Heart left ventricle (tissue), 16 donors: ENCODE measurements around the gene HTD2. TPM values are rescaled to one million over a fixed set of nuclear protein-coding genes. Genes with fewer than 3 reads are reported as not detected.
"Not testable (repeated sequence)": the region's sequence is repeated elsewhere in the genome, so short reads cannot be mapped to it uniquely, and the experiment has no call there.

Experiments used
- ATAC-seq, 4 donors: fragments of 200-7000 bp; cut with Tn5 transposase; one replicate each; pipeline ENCODE4 v1.9.1; 2020 to 2022; ENCODE audit warnings: moderate library complexity in 4 of 4, mild to moderate bottlenecking in 3 of 4, moderate number of reproducible peaks in 1 of 4
- DNase-seq, 5 donors: peaks; one replicate each; pipeline ENCODE4 v3.0.0-alpha.2; 2020
- H3K27ac ChIP-seq, 12 donors: fragments of 200-600 bp; sonication (generic) in 4 of 12; one replicate each; pipeline versions ENCODE4 v1.5.0 to v1.8.0; 2016 to 2022; ENCODE audit warnings: mild to moderate bottlenecking in 2 of 12
- H3K27me3 ChIP-seq, 9 donors: fragments of 200-600 bp; sonication (generic) in 2 of 9; one replicate each; pipeline versions ENCODE4 v1.5.1 to v1.8.0; 2016 to 2022; ENCODE audit warnings: mild to moderate bottlenecking in 3 of 9
- H3K36me3 ChIP-seq, 9 donors: fragments of 200-600 bp; sonication (generic) in 2 of 9; one replicate each; pipeline versions ENCODE4 v1.5.0 to v1.8.0; 2018 to 2022; ENCODE audit warnings: mild to moderate bottlenecking in 2 of 9
- H3K4me1 ChIP-seq, 12 donors: fragments of 200-600 bp; sonication (generic) in 4 of 12; one replicate each; pipeline versions ENCODE4 v1.5.0 to v1.8.0; 2016 to 2022; ENCODE audit warnings: mild to moderate bottlenecking in 3 of 12
- H3K4me3 ChIP-seq, 12 donors: fragments of 200-600 bp; sonication (generic) in 4 of 12; one replicate each; pipeline versions ENCODE4 v1.5.0 to v1.8.0; 2017 to 2022; ENCODE audit warnings: mild to moderate bottlenecking in 9 of 12, moderate library complexity in 4 of 12
- H3K9me3 ChIP-seq, 12 donors: fragments of 200-600 bp; sonication (generic) in 4 of 12; one replicate each; pipeline versions ENCODE4 v1.5.0 to v1.8.0; 2016 to 2022; ENCODE audit warnings: mild to moderate bottlenecking in 1 of 12
- POLR2A ChIP-seq, 2 donors: fragments of 450-650 bp; IDR thresholded peaks; one replicate each; pipeline ENCODE4 v1.6.1; 2017; ENCODE audit warnings: antibody characterized with exemption in 2 of 2, mild to moderate bottlenecking in 2 of 2, moderate library complexity in 2 of 2
- WGBS, 4 donors: extraction: QIAGEN DNeasy Blood & Tissue Kit in 2 of 4; methylation state at CpG; one replicate each; pipeline versions ENCODE4 v1.1.5 to v1.1.7; 2013 to 2018; 5-methylcytosine and 5-hydroxymethylcytosine counted together
- intact Hi-C, 10 donors: fragments of 100-400 bp; cut with DNase I; formaldehyde crosslinking; loops; one replicate each; pipeline versions ENCODE4 v1.11.1 to v1.14.2; 2022
- polyA plus RNA-seq, 2 donors: library from polyadenylated mRNA; stranded (reverse); fragments of 200-250 nt; gene quantifications; one replicate each; pipeline ENCODE4 v1.2.3, GENCODE V29; 2013
- total RNA-seq, 9 donors: library from RNA; depleted of rRNA in 2 of 9; stranded (reverse); fragments of >200 nt in 2 of 9; fragmentation: NEBNext Ultra II Directional in 3 of 9; extraction: Animal tissue kit (Norgen Biotek cat#: 25700) in 3 of 9; gene quantifications; one replicate each; pipeline versions ENCODE4 v1.1.0 to v1.2.4, GENCODE V29; 2016 to 2023
- TF ChIP-seq, protein P1 (sequence below), 12 donors: fragments of 200-600 bp; sonication (generic) in 4 of 12; IDR thresholded peaks; one replicate each; pipeline versions ENCODE4 v1.5.0 to v1.8.0; 2018 to 2022; ENCODE audit warnings: antibody characterized with exemption in 12 of 12, mild to moderate bottlenecking in 5 of 12
- donor health status: ischemic (EF 13 %, LVEDD 7.1; RV severe dilation, severe dysfunction).
- donor health status: healthy with polysubstance abuse.
- donor health status: DM: no; HTN: yes; CAD: no.
- donor health status: DM: no; HTN: no; CAD: no.
- donor health status: ischemic (EF 25% LVEDD 6.9; RV normal size, moderate dysfunction).
- donor health status: ischemic (EF 25% LVEDD 5.7; RV mildly dilated, moderate dysfunction).
- donor health status: healthy.
- donor health status: DM: yes; HTN: yes; CAD: no.
- donor health status: ischemic (EF 35%, LVEDD 5.7; RV mildly dilated, moderate dysfunction).
- donor health status: nonischemic (EF 11% LVEDD 7.7; RV severe dilation, severe dysfunction).
- donor health status: DM: yes; HTN: yes; CAD: no.
- donor health status: PGD.
- donor health status: ischemic (EF 29% LVEDD 5.4; RV normal size, mild dysfunction).
- donor health status: nonischemic (EF 23%, LVEDD 6.1; RV moderate dilation, normal function).

Gene HTD2
- total and polyA plus RNA-seq, 11 donors: 2.7 to 21.6 (median 12.4) TPM

- peak in 2 of 4 donors; percentile 59 to 72 for ATAC-seq
- Histone ChIP-seq H3K4me3 (no peak overlapping the region), H3K27ac (peak overlapping the region in 1 of 12 donors; percentile 76), H3K27me3 (no peaks in the 10 kb centered on the region), H3K9me3 (peaks cover 0 to 3% (median 0%) of the 10 kb centered on the region in 12 donors), H3K36me3 (peaks cover 0 to 67% (median 39%) of the 10 kb centered on the region in 9 donors), H3K4me1 (peaks cover 0 to 31% (median 0%) of the 10 kb centered on the region in 12 donors)
- intact Hi-C loops: no loop called here
- WGBS, 4 donors: 84 to 90% (median 87%) methylated on average over 7 of the region's 7 CpGs
- TF ChIP-seq POLR2A (IDR thresholded peaks at IDR 0.05): no peak
- TF ChIP-seq, protein P1, sequence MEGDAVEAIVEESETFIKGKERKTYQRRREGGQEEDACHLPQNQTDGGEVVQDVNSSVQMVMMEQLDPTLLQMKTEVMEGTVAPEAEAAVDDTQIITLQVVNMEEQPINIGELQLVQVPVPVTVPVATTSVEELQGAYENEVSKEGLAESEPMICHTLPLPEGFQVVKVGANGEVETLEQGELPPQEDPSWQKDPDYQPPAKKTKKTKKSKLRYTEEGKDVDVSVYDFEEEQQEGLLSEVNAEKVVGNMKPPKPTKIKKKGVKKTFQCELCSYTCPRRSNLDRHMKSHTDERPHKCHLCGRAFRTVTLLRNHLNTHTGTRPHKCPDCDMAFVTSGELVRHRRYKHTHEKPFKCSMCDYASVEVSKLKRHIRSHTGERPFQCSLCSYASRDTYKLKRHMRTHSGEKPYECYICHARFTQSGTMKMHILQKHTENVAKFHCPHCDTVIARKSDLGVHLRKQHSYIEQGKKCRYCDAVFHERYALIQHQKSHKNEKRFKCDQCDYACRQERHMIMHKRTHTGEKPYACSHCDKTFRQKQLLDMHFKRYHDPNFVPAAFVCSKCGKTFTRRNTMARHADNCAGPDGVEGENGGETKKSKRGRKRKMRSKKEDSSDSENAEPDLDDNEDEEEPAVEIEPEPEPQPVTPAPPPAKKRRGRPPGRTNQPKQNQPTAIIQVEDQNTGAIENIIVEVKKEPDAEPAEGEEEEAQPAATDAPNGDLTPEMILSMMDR (IDR thresholded peaks at IDR 0.05): no peak
- no peak for DNase-seq
Observed at GRCh38 chr3:58271901-58272501, 34.3 kb upstream of the HTD2 start.

- DNase-seq (no peak), ATAC-seq (no peak)
- Histone ChIP-seq H3K4me3 (no peak overlapping the region), H3K36me3 (peaks cover 0 to 58% (median 34%) of the 10 kb centered on the region in 9 donors), H3K27me3 (no peaks in the 10 kb centered on the region), H3K9me3 (peaks cover 0 to 3% (median 0%) of the 10 kb centered on the region in 12 donors), H3K27ac (peak overlapping the region in 1 of 12 donors; percentile 76), H3K4me1 (peaks cover 0 to 31% (median 0%) of the 10 kb centered on the region in 12 donors)
- 79 to 92% (median 87%) methylated on average over 3 of the region's 3 CpGs for WGBS, 4 donors
- intact Hi-C loops: no loop called here
- TF ChIP-seq, protein P1 (IDR thresholded peaks at IDR 0.05): no peak
- no peak for TF ChIP-seq POLR2A (IDR thresholded peaks at IDR 0.05)
Observed at GRCh38 chr3:58272891-58273290, 33.4 kb upstream of the HTD2 start.

DNA sequence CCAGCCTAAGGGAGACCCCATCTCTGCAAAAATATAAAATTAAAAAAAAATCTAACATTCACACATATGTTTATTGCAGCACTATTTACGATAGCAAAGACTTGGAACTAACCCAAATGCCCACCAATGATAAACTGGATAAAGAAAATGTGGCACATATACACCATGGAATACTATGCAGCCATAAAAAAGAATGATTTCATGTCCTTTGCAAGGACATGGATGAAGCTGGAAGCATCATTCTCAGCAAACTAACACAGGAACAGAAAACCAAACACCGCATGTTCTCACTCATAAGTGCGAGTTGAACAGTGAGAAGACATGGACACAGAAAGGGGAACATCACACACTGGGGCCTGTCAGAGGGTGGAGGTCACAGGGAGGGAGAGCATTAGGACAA lies 33.0 kb upstream of the HTD2 start:
- H3K27me3 ChIP-seq, intact Hi-C loops, ATAC-seq, H3K9me3 ChIP-seq, H3K4me3 ChIP-seq, DNase-seq: not testable (repeated sequence)
- Histone ChIP-seq H3K27ac (peak overlapping the region in 1 of 12 donors; percentile 76), H3K4me1 (peaks cover 0 to 31% (median 0%) of the 10 kb centered on the region in 12 donors), H3K36me3 (peaks cover 0 to 54% (median 34%) of the 10 kb centered on the region in 9 donors)
- 90 to 98% (median 97%) methylated on average over 3 of the region's 3 CpGs for WGBS, 4 donors

DNA sequence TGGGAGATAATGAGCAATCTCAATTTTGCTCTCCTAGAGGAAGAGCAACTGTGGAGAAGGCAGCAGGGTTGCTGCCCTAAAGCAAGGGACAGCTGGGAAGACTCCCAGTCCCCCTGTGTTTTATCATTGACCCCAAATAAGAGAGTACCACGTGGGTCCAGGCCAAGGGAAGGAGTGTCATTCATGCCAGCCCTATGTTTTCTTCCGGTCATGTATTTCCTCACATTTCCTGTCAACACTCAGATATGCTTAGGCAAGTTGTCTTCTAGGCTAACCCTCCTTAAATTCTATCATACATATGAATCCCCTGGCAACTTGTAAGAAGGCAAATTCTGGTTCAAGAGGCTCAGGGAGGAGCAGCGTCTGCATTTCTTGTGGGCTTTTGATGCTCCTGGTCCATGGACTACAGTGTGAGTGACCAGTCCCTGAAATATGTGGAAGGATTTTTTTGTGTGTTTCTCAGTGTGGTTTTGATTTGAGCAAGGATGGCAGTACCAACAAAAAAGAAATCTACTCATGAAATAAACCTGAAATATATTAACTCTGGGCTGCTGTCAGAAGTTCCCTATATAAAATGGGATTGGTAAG lies 32.2 kb upstream of the HTD2 start:
- peaks cover 0 to 3% (median 0%) of the 10 kb centered on the region in 12 donors for H3K9me3 ChIP-seq
- ATAC-seq (no peak), DNase-seq (no peak)
- H3K36me3 ChIP-seq: peaks cover 0 to 48% (median 31%) of the 10 kb centered on the region in 9 donors
- TF ChIP-seq, protein P1 (IDR thresholded peaks at IDR 0.05): no peak
- TF ChIP-seq POLR2A (IDR thresholded peaks at IDR 0.05): no peak
- H3K27me3 ChIP-seq: no peaks in the 10 kb centered on the region
- peaks cover 0 to 31% (median 0%) of the 10 kb centered on the region in 12 donors for H3K4me1 ChIP-seq
- peak overlapping the region in 1 of 12 donors; percentile 59 for H3K27ac ChIP-seq
- intact Hi-C loops: no loop called here
- 49 to 53% (median 49%) methylated on average over 3 of the region's 3 CpGs for WGBS, 4 donors
- H3K4me3 ChIP-seq: no peak overlapping the region
